Islet precursor cell (in vitro differentiated cells): ENCODE results near the gene NFKBIZ.
A peak's percentile ranks its signal among the peaks of the same experiment; 100 is the strongest.

ENCODE experiments used
- DNase-seq: peaks from one replicate; pipeline ENCODE4 v3.0.0-alpha.2; 2018

Gene NFKBIZ, protein sequence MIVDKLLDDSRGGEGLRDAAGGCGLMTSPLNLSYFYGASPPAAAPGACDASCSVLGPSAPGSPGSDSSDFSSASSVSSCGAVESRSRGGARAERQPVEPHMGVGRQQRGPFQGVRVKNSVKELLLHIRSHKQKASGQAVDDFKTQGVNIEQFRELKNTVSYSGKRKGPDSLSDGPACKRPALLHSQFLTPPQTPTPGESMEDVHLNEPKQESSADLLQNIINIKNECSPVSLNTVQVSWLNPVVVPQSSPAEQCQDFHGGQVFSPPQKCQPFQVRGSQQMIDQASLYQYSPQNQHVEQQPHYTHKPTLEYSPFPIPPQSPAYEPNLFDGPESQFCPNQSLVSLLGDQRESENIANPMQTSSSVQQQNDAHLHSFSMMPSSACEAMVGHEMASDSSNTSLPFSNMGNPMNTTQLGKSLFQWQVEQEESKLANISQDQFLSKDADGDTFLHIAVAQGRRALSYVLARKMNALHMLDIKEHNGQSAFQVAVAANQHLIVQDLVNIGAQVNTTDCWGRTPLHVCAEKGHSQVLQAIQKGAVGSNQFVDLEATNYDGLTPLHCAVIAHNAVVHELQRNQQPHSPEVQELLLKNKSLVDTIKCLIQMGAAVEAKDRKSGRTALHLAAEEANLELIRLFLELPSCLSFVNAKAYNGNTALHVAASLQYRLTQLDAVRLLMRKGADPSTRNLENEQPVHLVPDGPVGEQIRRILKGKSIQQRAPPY

DNA sequence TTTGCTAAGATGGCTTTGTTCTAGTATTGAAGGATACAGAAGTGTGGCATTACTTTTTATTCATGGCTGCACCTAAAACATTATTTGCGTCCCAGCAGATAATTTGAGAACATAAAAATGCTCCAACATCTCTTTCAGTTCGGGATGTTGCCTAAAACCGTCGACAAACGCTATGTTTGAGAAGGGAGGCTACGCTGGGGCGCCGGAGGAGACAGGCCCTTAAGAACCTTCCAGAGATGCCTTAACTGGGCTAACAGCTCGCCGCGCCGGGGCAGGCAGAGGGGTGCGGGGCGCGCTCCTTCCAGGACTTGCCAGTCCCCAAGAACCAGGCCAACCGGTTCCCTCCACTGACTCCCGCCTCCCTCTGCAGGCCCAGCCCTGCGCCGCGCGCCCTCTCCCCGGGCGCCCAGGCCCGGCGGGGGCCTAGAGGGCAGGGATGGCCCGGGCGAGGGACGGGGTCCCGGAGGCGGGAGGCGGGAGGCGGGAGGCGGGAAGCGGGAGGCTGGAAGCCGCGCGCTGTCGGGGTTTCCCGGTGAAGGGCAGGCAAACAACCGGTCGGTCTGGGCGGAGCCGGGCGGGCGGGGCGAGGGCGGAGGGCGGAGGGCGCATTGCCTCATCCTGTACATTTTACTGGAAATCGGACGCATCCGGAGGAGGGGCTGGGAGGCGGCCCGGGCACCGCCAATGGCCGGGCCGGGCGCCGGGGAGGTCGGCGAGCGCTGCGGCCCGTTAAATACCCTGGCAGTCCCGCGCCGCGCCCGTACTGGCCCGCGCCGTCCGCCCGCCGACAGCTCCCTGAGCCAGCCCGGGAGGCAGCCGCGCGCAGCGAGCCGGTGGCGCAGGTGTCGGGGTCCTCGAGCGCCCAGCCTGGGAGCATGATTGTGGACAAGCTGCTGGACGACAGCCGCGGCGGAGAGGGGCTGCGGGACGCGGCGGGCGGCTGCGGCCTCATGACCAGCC is at the start of gene NFKBIZ:
TSS of gene NFKBIZ (plus strand) at position 761 of the 960 bp plus-strand sequence. CDS start at position 876, 115 bp downstream.
- DNase-seq = peak; percentile 98

DNA sequence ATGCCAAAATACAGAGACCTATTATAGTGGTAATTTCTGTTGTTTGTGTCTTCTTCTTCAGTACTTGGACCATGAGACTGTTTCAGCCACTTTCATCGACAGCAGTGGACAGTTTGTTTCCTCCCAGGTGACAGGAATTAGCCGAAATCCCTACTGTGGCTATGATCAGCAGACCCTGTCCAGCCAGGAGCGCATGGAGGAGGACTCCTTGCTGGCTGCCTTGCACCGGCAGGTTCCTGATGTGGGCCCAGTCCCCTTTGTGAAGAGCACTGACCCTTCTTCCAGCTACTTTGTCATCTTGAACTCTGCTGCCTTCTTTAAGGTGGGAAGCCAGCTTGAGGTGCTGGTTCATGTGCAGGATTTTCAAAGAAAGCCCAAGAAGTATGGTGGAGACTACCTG is 48.1 kb upstream of the NFKBIZ start:
- no peak for DNase-seq

DNA sequence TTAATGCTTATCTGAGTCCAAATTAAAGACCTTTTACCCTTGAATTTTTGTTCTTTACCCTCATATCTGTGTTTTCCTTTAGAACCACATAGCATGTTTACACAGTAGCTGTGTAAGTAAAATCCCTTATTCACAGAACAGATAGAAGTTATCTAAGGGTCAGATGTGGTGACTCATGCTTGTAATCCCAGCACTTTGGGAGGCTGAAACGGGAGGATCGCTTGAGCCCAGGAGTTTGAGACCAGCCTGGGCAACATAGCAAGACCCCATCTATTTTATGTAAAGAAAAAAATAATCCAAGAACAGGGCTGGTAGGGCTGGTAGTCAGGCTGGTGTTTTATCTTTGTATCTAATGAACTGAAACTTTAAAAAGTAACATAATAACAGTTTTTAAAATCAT is 47.1 kb upstream of the NFKBIZ start:
- no peak for DNase-seq

DNA sequence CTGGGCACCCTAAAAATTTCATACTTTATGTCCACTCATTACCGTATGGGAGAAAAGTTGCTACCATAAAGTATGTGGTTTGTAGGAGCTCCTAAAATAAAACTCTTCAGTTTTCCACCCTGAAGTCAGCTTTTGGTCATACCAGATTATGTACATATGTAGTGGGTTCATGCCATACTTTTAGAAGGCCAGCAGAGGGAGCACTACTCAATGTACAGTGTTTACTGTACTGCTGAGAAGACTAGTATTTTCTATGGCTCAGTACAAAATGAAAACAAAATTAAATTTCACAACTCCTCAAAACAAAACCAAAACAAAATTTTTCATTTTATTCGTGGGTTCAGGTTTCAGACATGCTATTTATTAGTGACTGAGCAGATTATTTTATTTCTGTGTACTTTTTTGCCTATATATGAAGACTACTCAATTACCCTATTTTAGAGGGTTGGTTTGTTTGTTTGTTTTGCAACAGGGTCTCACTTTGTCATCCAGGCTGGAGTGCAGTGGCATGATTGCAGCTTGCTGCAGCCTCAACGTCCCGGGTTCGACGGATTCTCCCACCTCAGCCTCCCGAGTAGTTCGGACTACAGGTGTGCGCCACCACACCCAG is 46.0 kb upstream of the NFKBIZ start:
- DNase-seq = no peak

- DNase-seq = no peak
These were observed 45.4 kb upstream of the NFKBIZ start for GRCh38 chr3:101803939-101804338.

- DNase-seq = no peak
These were observed 42.8 kb upstream of the NFKBIZ start for GRCh38 chr3:101806491-101806890.

DNA sequence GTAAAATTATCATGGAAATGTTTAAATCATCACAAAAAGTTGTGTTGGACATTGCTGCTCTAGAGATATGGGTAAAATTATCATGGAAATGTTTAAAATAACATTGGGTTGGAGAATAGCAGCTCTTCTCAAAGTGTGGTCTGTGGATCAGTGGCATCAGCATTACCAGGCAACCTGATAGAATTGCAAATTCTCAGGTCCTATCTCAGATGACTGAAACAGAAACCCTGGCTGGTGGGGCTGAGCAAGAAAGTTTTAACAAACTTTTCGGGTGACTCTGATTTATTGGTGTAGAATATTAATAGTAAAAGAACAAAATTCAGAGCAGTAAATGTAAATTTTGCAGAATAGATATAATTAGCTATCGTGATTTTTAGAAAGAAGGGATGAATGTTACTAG is 41.4 kb upstream of the NFKBIZ start:
- no peak for DNase-seq

DNA sequence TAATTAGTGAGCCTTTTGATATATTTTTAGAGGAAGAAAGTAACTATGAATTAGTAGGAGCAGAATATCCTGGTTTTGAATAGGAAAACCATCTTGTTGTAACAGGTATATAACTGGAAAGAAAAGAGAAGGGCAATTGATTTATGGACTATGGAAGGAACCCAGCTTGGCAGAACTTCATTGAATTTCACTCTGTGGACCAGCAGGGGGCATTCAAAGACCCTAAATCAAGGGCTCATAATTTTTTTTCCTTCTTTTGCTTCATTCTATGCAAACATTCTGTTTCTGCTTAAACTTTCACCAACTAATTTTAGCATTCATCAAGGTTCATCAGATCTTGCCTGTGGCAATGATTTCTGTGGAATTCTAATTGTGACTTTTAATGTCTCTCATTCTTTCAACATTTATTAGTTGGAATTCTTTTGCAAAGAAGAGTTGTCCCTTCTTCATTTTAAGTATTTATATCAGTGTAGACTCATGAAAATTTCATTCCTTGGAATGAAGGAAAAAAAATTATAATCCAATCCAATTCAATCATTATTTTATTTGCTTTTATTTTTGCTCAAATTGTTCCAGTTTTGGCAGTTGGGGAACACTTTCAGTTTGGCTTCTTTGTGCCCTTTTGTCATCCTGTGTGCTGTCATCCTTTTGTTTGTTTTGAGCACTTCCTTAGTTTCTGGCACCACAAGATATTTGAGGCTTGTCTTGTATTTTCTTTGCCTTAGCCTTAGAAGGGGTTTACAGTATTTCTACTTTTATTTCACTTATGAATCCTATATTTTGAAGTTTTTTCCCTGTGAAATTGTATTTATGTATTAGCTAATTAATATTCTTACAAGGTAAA is 39.9 kb upstream of the NFKBIZ start:
- no peak for DNase-seq

DNA sequence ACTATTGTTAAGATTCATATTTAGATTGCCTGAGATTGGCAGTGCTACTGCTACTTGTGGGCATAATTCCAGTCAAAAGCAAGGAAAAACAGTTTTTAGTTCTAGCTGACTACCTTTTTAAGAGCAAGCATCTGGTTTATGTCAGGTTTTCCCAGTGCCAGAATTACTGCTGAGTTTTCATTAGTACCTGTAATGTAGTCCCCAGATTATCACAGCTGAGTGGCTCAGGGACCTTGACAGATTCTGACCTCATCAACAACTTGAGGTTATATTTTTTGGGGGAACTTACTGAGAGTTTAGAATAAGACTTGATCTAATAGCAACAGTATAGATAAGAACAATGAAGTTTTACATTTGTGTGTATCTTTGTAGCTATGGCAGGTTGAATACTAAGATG is 39.3 kb upstream of the NFKBIZ start:
- DNase-seq = no peak

DNA sequence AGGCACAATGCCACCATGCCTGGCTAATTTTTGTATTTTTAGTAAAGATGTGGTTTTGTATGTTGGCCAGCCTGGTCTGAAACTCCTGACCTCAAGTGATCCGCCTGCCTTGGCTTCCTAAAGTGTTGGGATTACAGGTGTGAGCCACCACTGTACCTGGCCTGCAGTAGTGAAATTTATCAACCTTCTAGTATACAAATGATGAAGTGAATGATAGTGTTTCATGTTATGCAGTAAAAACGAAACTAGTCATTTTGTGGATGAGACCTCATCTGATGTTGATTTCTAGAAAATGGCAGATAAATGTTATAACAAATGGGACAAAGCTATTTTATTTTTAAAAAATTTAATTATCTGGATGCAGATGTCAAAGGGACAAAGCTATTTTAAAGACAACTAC is 37.4 kb upstream of the NFKBIZ start:
- no peak for DNase-seq

DNA sequence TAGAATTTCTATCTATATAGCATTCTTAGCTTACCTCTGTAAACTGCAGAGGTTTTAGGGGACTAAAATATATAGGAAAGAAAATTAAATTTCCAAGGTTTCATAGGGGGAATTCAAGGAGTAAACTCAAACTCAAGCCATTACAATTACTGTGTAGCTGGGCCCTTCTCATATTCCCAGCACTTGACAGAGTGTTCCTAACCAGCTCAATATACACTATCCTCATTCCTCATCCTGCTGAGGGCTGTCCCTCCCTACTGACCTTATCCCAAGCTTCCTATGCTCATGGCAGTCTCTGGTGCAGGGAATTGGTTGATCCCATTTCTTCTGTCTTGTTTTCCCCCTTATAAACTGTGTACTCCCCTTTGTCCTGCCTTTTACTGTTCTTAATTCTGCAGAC is 36.4 kb upstream of the NFKBIZ start:
- no peak for DNase-seq

GRCh38 chr3:101813817-101814440 is 35.4 kb upstream of the NFKBIZ start:
- DNase-seq = no peak

- no peak for DNase-seq
These were observed 34.5 kb upstream of the NFKBIZ start for GRCh38 chr3:101814835-101815234.

DNA sequence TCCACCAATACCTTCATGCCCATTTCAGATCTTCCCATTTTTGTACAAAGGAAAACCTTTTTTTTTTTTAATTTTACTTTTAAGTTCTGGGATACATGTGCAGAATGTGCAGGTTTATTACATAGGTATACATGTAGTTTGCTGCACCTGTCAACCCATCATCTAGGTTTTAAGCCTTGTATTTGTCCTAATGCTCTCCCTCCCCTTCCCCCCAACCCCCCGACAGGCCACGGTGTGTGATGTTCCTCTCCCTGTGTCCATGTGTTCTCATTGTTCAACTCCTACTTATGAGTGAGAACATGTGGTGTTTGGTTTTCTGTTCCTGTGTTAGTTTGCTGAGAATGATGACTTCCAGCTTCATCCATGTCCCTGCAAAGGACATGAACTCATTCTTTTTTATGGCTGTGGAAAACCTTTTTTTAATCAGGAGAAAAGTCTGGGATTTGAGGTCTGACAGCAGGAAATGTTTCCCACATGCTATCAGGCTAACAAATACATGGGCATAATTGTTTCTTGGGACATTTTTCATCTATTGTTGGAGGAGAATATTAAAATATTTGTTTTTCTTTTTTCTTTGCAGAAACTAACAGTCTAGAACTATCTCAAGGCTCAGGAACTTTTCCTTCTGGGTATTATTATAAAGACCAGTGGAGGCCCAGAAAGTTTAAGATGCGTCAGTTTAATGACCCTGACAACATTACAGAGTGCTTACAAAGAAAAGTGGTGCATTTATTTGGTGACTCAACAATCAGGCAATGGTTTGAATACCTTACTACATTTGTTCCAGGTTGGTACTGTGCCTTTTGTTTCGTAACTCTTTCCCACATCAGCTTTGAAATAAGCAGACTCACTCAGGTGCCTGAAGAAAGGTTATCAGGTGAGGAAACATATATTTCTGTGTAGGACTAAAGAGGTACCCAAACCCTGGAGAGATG is 32.8 kb upstream of the NFKBIZ start:
- no peak for DNase-seq

DNA sequence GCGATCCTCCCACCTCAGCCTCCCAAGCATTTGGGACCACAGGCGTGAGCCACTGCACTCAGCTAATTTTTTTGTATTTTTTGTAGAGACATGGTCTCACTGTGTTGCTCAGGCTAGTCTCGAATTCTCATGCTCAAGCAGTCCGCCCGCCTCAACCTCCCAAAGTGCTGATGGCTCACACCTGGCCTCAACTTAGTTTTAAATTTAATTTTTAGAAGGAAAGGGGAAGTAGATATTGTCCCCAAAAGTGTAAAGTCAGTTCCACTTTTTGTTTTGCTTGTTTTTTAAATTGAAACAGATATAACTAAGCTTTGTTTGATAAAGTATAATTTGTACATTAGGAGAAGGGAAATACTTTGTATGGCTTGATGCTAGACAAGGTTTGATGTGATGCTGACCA is 31.3 kb upstream of the NFKBIZ start:
- no peak for DNase-seq

GRCh38 chr3:101819649-101820206 is 29.6 kb upstream of the NFKBIZ start:
- no peak for DNase-seq

DNA sequence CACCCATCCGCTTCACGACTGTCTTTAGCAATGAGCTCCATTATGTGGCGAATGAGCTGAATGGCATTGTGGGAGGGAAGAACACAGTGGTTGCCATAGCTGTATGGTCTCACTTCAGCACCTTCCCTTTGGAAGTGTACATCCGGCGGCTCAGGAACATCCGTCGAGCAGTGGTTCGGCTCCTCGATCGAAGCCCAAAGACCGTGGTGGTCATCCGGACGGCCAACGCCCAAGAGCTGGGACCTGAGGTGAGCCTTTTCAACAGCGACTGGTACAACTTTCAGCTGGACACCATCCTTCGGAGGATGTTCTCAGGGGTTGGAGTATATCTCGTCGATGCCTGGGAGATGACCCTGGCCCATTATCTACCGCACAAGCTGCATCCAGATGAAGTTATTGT is 27.8 kb upstream of the NFKBIZ start:
- DNase-seq = no peak

DNA sequence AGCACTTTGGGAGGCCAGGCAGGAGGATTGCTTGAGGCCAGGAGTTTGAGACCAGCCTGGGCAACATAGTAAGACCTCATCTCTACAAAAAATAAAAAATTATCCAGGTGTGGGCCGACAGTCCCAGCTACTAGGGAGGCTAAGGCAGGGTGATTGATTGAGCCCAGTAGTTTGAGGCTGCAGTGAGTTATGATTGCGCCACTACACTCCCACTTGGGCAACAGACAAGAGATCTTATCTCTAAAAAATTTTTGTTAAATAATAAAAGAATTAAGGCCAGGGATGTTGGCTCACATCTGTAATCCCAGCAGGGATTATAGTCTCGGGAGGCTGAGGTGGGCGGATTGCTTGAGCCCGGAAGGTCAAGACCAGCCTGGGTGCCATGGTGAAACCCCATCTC is 25.8 kb upstream of the NFKBIZ start:
- no peak for DNase-seq

DNA sequence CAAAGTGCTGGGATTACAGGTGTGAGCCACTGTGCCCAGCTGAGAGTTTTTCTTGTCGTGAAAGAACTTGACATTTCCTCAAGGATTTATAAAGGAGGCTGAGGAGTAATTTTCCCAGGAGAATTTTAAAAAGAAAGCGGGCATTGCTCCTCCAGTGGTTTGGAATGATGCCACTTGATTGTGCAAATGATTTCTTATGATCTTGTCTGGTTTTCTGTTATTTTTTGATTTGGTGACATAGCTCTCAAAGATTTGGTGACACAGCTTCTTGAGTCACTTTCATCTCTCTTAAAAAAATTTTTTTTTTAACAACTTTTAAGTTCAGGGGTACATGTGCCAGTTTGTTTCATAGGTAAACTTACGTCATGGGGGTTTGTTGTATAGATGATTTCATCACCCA is 24.6 kb upstream of the NFKBIZ start:
- DNase-seq = no peak

- DNase-seq = no peak
These were observed 23.3 kb upstream of the NFKBIZ start for GRCh38 chr3:101825904-101826445.
